ENCODE measurements around the gene CACNA2D3.

GRCh38 chr3:54932606-54933005 is 810.3 kb downstream of the CACNA2D3 start:
- TF ChIP-seq SMC3 (conservative IDR thresholded peaks at IDR 0.05; ENCODE audit: poor library complexity) (no peak), CTCF (IDR thresholded peaks at IDR 0.05; ENCODE audit: poor library complexity, severe bottlenecking) (no peak), REST (IDR thresholded peaks at IDR 0.05; ENCODE audit: borderline replicate concordance) (no peak), TAF1 (IDR thresholded peaks at IDR 0.05; ENCODE audit: low read depth) (no peak), POLR2AphosphoS5 (IDR thresholded peaks at IDR 0.05) (no peak), EZH2 (IDR thresholded peaks at IDR 0.05; ENCODE audit: borderline replicate concordance, insufficient read depth, low read length, poor library complexity, severe bottlenecking) (no peak), RAD21 (conservative IDR thresholded peaks at IDR 0.05) (no peak), EP300 (conservative IDR thresholded peaks at IDR 0.05; ENCODE audit: poor library complexity, severe bottlenecking) (no peak)

Data from neural cell (in vitro differentiated cells).